SK-N-SH (cell line): Measurements from ENCODE around the gene MRM2. TPM values are rescaled to one million over a fixed set of nuclear protein-coding genes. Genes with fewer than 3 reads are reported as not detected.

ENCODE experiments used
- CTCF ChIA-PET: fragments of 300-600, 350-600 bp; formaldehyde crosslinking; extraction: SDS; loops from one replicate; lab custom pipeline; 2021; lab: Yijun Ruan, JAX
- POLR2A ChIA-PET: fragments of 350-600 bp; sonication (Branson Sonifier 250); formaldehyde crosslinking; extraction: SDS; loops from one replicate; lab custom pipeline; 2020; ENCODE audit warnings: antibody characterized with exemption, inconsistent platforms; lab: Yijun Ruan, JAX
- DNase-seq: peaks from one replicate; pipeline ENCODE4 v3.0.0; 2012
- H2AFZ ChIP-seq: fragments of 200-600 bp; sonication (generic); 2 replicates; pipeline ENCODE4 v1.8.1; 2016; ENCODE audit warnings: antibody characterized with exemption, mild to moderate bottlenecking, low read depth
- H3F3A ChIP-seq: fragments of 200-600 bp; sonication (generic); replicated peaks from 2 replicates; pipeline ENCODE3; 2016; ENCODE audit warnings: antibody characterized with exemption, mild to moderate bottlenecking; ENCODE audit not compliant: insufficient read depth
- H3K27ac ChIP-seq, 2 experiments: fragments of 200-500 bp in 1 of 2; fragments of 200-600 bp in 1 of 2; sonication (Bioruptor generic) in 1 of 2; sonication (generic), shearing (Covaris generic) in 1 of 2; 2 replicates each; pipeline versions ENCODE4 v1.5.1 to v1.6.1; 2014 to 2016; ENCODE audit warnings: low read depth in 2 of 2, inconsistent platforms in 1 of 2, low read length in 1 of 2, mild to moderate bottlenecking in 1 of 2, mixed read lengths in 1 of 2
- H3K27me3 ChIP-seq: fragments of 200-600 bp; sonication (generic), shearing (Covaris generic); 2 replicates; pipeline ENCODE4 v1.6.1; 2016; ENCODE audit warnings: mixed run types; ENCODE audit not compliant: insufficient read depth
- H3K36me3 ChIP-seq, 2 experiments: fragments of 200-500 bp in 1 of 2; fragments of 200-600 bp in 1 of 2; sonication (Bioruptor generic) in 1 of 2; sonication (generic) in 1 of 2; replicated peaks in 1 of 2; 2 replicates each; pipeline versions ENCODE3 to v1.5.1; 2014 to 2016; ENCODE audit warnings: low read length in 1 of 2, mild to moderate bottlenecking in 1 of 2; ENCODE audit not compliant: insufficient read depth in 2 of 2, control insufficient read depth in 1 of 2
- H3K4me1 ChIP-seq, 2 experiments: fragments of 200-500 bp in 1 of 2; fragments of 200-600 bp in 1 of 2; sonication (Bioruptor generic) in 1 of 2; sonication (generic), shearing (Covaris generic) in 1 of 2; 2 replicates each; pipeline versions ENCODE4 v1.5.1 to v1.6.1; 2014 to 2016; ENCODE audit warnings: low read depth in 1 of 2, low read length in 1 of 2, mixed run types in 1 of 2; ENCODE audit not compliant: insufficient read depth in 2 of 2, control insufficient read depth in 1 of 2
- H3K4me2 ChIP-seq: fragments of 200-600 bp; sonication (generic), shearing (Covaris generic); 2 replicates; pipeline ENCODE4 v1.6.1; 2017; ENCODE audit warnings: mixed run types
- H3K4me3 ChIP-seq, 2 experiments: fragments of 200-500 bp in 1 of 2; fragments of 200-600 bp in 1 of 2; sonication (Bioruptor generic) in 1 of 2; sonication (generic), shearing (Covaris generic) in 1 of 2; 2 replicates each; pipeline versions ENCODE4 v1.5.1 to v1.8.1; 2014 to 2016; ENCODE audit warnings: low read depth in 2 of 2, inconsistent platforms in 1 of 2, low read length in 1 of 2, mild to moderate bottlenecking in 1 of 2, mixed read lengths in 1 of 2, moderate library complexity in 1 of 2
- H3K79me2 ChIP-seq: fragments of 200-600 bp; sonication (generic); 2 replicates; pipeline ENCODE4 v1.8.1; 2017; ENCODE audit warnings: mild to moderate bottlenecking; ENCODE audit not compliant: insufficient read depth
- H3K9ac ChIP-seq: fragments of 200-600 bp; sonication (generic); 2 replicates; pipeline ENCODE4 v1.6.1; 2017; ENCODE audit warnings: mixed run types
- H3K9me2 ChIP-seq: fragments of 200-600 bp; sonication (generic); 2 replicates; pipeline ENCODE4 v1.6.1; 2017; ENCODE audit warnings: mixed run types
- H3K9me3 ChIP-seq: fragments of 200-600 bp; sonication (generic); 2 replicates; pipeline ENCODE4 v1.6.1; 2017; ENCODE audit warnings: mixed run types, mild to moderate bottlenecking, moderate library complexity
- H4K20me1 ChIP-seq: fragments of 200-600 bp; sonication (generic); 2 replicates; pipeline ENCODE4 v1.6.1; 2017; ENCODE audit warnings: mild to moderate bottlenecking, mixed run types; ENCODE audit not compliant: insufficient read depth
- ELF1 ChIP-seq: IDR thresholded peaks from 2 replicates; pipeline ENCODE4 v1.4.0; 2012
- EZH2phosphoT487 ChIP-seq: fragments of 200-600 bp; sonication (generic); IDR thresholded peaks from 2 replicates; pipeline ENCODE4 v1.6.1; 2017; ENCODE audit warnings: low read depth, mixed run types, mild to moderate bottlenecking, antibody characterized with exemption, moderate library complexity, borderline replicate concordance
- FOXJ3 ChIP-seq: sonication (generic); formaldehyde crosslinking; IDR thresholded peaks from 2 replicates; pipeline ENCODE4 v1.5.1; 2020; ENCODE audit warnings: mild to moderate bottlenecking, missing genetic modification reagents
- GABPA ChIP-seq: IDR thresholded peaks from 2 replicates; pipeline ENCODE4 v1.4.0; 2012; ENCODE audit warnings: low read depth, mild to moderate bottlenecking
- GATA2 ChIP-seq: sonication (generic); formaldehyde crosslinking; IDR thresholded peaks from 2 replicates; pipeline ENCODE4 v1.5.0; 2020; ENCODE audit warnings: mild to moderate bottlenecking, missing genetic modification reagents
- MXI1 ChIP-seq: IDR thresholded peaks from 2 replicates; pipeline ENCODE4 v1.6.1; 2012; ENCODE audit warnings: mild to moderate bottlenecking, low read depth, low read length, improper control_type of control experiment
- NRF1 ChIP-seq: IDR thresholded peaks from 2 replicates; pipeline ENCODE4 v1.6.1; 2012; ENCODE audit warnings: low read depth, mild to moderate bottlenecking, low read length
- POLR2AphosphoS5 ChIP-seq: IDR thresholded peaks from 2 replicates; pipeline ENCODE4 v1.6.1; 2012; ENCODE audit warnings: low read depth, low read length
- RFX5 ChIP-seq: IDR thresholded peaks from 2 replicates; pipeline ENCODE4 v1.6.1; 2012; ENCODE audit warnings: mild to moderate bottlenecking, improper control_type of control experiment, low read length
- SMC3 ChIP-seq: IDR thresholded peaks from 2 replicates; pipeline ENCODE4 v1.6.1; 2012; ENCODE audit warnings: low read depth, low read length, improper control_type of control experiment
- TAF1 ChIP-seq: IDR thresholded peaks from 2 replicates; pipeline ENCODE4 v1.6.1; 2012; ENCODE audit warnings: low read depth, mild to moderate bottlenecking, low read length, moderate library complexity, borderline replicate concordance
- TCF12 ChIP-seq: IDR thresholded peaks from 2 replicates; pipeline ENCODE4 v1.4.0; 2012
- TEAD4 ChIP-seq: IDR thresholded peaks from 2 replicates; pipeline ENCODE4 v1.4.0; 2012; ENCODE audit warnings: mild to moderate bottlenecking, borderline replicate concordance; ENCODE audit not compliant: insufficient read depth
- WGBS: methylation state at CpG from one replicate; pipeline ENCODE4 v1.1.6; 2017; ENCODE audit warnings: low lambda C conversion rate; 5-methylcytosine and 5-hydroxymethylcytosine counted together
- polyA plus RNA-seq, 3 experiments: library from polyadenylated mRNA; depleted of rRNA; stranded (reverse); fragments of >200 nt; gene quantifications; 2 replicates each; pipeline ENCODE4 v1.2.3, GENCODE V29; 2012
- TF ChIP-seq, protein P1 (sequence below): IDR thresholded peaks from 2 replicates; pipeline ENCODE4 v1.4.0; 2012; ENCODE audit warnings: low read depth, borderline replicate concordance
- TF ChIP-seq, protein P2 (sequence below): fragments of 200-600 bp; sonication (generic); IDR thresholded peaks from 2 replicates; pipeline ENCODE4 v1.6.1; 2017; ENCODE audit warnings: antibody characterized with exemption, mild to moderate bottlenecking, moderate library complexity
- TF ChIP-seq, protein P3 (sequence below): fragments of 150-350 bp; IDR thresholded peaks from 2 replicates; pipeline ENCODE4 v1.6.1; 2016; ENCODE audit warnings: mild to moderate bottlenecking, low read depth, low read length

The MRM2 gene
- polyA plus RNA-seq, 1 of the 3 experiments (the other 2 are of a cell fraction): 30.7 TPM

GRCh38 chr7:2200584-2200980, 41.4 kb downstream of the MRM2 start:
- Histone ChIP-seq H3K4me3 (no peak overlapping the region), H3K4me2 (no peak overlapping the region), H3K79me2 (no peaks in the 10 kb centered on the region), H4K20me1 (no peaks in the 10 kb centered on the region)
- TF ChIP-seq GABPA: no peak
- no peak for TF ChIP-seq MXI1
- TF ChIP-seq POLR2AphosphoS5: no peak
- TF ChIP-seq, protein P1, sequence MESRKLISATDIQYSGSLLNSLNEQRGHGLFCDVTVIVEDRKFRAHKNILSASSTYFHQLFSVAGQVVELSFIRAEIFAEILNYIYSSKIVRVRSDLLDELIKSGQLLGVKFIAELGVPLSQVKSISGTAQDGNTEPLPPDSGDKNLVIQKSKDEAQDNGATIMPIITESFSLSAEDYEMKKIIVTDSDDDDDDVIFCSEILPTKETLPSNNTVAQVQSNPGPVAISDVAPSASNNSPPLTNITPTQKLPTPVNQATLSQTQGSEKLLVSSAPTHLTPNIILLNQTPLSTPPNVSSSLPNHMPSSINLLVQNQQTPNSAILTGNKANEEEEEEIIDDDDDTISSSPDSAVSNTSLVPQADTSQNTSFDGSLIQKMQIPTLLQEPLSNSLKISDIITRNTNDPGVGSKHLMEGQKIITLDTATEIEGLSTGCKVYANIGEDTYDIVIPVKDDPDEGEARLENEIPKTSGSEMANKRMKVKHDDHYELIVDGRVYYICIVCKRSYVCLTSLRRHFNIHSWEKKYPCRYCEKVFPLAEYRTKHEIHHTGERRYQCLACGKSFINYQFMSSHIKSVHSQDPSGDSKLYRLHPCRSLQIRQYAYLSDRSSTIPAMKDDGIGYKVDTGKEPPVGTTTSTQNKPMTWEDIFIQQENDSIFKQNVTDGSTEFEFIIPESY: no peak
- TF ChIP-seq, protein P2, sequence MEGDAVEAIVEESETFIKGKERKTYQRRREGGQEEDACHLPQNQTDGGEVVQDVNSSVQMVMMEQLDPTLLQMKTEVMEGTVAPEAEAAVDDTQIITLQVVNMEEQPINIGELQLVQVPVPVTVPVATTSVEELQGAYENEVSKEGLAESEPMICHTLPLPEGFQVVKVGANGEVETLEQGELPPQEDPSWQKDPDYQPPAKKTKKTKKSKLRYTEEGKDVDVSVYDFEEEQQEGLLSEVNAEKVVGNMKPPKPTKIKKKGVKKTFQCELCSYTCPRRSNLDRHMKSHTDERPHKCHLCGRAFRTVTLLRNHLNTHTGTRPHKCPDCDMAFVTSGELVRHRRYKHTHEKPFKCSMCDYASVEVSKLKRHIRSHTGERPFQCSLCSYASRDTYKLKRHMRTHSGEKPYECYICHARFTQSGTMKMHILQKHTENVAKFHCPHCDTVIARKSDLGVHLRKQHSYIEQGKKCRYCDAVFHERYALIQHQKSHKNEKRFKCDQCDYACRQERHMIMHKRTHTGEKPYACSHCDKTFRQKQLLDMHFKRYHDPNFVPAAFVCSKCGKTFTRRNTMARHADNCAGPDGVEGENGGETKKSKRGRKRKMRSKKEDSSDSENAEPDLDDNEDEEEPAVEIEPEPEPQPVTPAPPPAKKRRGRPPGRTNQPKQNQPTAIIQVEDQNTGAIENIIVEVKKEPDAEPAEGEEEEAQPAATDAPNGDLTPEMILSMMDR: no peak
- TF ChIP-seq TCF12: no peak
- no peak for TF ChIP-seq GATA2 (CRISPR knock-in tag)
- TF ChIP-seq TAF1: no peak
- TF ChIP-seq, all 33 proteins: peak for 0
- Histone ChIP-seq H3K27me3 (no peaks in the 10 kb centered on the region), H3K9me3 (0 out of 2 replicates have a peak, but pooled peaks cover under 1% of the 10 kb centered on the region), H3K9ac (no peak overlapping the region), H3K4me1 (peaks cover 4 to 43% of the 10 kb centered on the region in 2 experiments; a peak in 2 of 4 replicates), H3K27ac (no peak overlapping the region), H2AFZ (no peak overlapping the region), H3F3A (no peaks in the 10 kb centered on the region), H3K36me3 (peaks cover 12 to 34% of the 10 kb centered on the region in 2 experiments), H3K9me2 (no peaks in the 10 kb centered on the region)
- ChIA-PET CTCF (interaction anchor here (0.9 to 4.0 kb wide), 7 partner anchors 9 to 622 kb away, joined by 3 to 15 read pairs (median 4); no protein-coding TSS in a partner anchor), POLR2A (no interaction called here)
- no peak for DNase-seq
- 95% methylated on average over 11 of the region's 18 CpGs for whole genome bisulfite sequencing

DNA sequence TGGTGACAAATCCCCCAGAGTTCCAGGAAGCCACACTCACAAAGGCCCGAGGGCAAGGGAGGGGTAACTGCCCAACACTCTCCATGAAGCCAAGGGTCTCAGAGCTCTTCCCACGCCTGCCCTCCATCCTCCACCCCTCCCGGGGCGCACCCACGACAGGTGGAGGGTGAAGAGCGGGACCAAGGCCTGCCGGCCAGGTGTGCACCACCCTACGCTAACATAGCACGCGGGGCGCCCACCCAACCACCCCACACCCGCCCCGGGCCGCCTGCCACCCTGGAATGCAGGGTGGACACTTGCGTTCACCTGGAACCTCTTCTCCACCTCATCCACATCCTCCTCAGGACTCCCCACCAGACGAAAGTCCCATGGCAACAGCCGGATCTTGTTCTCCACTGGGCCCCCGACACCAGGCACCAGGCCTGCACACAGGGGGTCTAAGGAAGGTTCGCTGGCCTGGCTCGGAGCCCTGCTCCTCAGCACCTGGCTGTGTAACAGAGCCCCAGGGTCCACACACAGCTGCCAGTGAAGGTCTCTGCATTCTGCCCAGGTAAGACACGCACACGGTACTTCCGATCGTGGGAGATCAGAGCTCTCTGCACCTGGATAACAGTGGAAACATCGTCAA, 41.9 kb downstream of the MRM2 start:
- Histone ChIP-seq H3K9me2 (no peaks in the 10 kb centered on the region), H3K9me3 (peaks cover 5% of the 10 kb centered on the region; the same call in 1 of the 2 replicates), H3K27ac (no peak overlapping the region; a peak in 1 of 4 replicates), H3K79me2 (no peaks in the 10 kb centered on the region), H3K27me3 (no peaks in the 10 kb centered on the region), H3K4me1 (peaks cover 4 to 38% of the 10 kb centered on the region in 2 experiments; a peak in 2 of 4 replicates), H2AFZ (no peak overlapping the region), H3K36me3 (peaks cover 18 to 39% of the 10 kb centered on the region in 2 experiments), H3K9ac (no peak overlapping the region), H3F3A (no peaks in the 10 kb centered on the region), H3K4me2 (no peak overlapping the region), H3K4me3 (no peak overlapping the region), H4K20me1 (no peaks in the 10 kb centered on the region)
- TF ChIP-seq NRF1 (no peak), ELF1 (no peak), TEAD4 (no peak), RFX5 (no peak), FOXJ3 (CRISPR knock-in tag) (no peak), GATA2 (CRISPR knock-in tag) (no peak), EZH2phosphoT487 (no peak), SMC3 (no peak)
- TF ChIP-seq, protein P2: no peak
- TF ChIP-seq, protein P3, sequence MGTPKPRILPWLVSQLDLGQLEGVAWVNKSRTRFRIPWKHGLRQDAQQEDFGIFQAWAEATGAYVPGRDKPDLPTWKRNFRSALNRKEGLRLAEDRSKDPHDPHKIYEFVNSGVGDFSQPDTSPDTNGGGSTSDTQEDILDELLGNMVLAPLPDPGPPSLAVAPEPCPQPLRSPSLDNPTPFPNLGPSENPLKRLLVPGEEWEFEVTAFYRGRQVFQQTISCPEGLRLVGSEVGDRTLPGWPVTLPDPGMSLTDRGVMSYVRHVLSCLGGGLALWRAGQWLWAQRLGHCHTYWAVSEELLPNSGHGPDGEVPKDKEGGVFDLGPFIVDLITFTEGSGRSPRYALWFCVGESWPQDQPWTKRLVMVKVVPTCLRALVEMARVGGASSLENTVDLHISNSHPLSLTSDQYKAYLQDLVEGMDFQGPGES: no peak
- 97% methylated on average over 21 of the region's 25 CpGs for WGBS
- ChIA-PET POLR2A (no interaction called here), CTCF (interaction anchor here (0.9 to 4.0 kb wide), 3 partner anchors 9 to 148 kb away, joined by 3 to 15 read pairs (median 3); no protein-coding TSS in a partner anchor)
- peak; percentile 25 for DNase-seq
